HepG2 (cell line): ENCODE data around the gene SRC. TPM values are rescaled to one million over a fixed set of nuclear protein-coding genes. Genes with fewer than 3 reads are reported as not detected.

ENCODE experiments used
- ADNP ChIP-seq: sonication (generic); formaldehyde crosslinking; IDR thresholded peaks from 2 replicates; pipeline ENCODE4 v1.4.0; 2020; ENCODE audit warnings: missing genetic modification reagents
- AGO1 ChIP-seq: fragments of 200-400 bp; formaldehyde crosslinking; IDR thresholded peaks from 2 replicates; pipeline ENCODE4 v1.6.1; 2017; ENCODE audit warnings: mild to moderate bottlenecking, low read depth, low read length, moderate library complexity; ENCODE audit not compliant: poor library complexity, severe bottlenecking
- AKAP8 ChIP-seq: sonication (generic); formaldehyde crosslinking; IDR thresholded peaks from 2 replicates; pipeline ENCODE4 v1.5.1; 2020; ENCODE audit warnings: mild to moderate bottlenecking, missing genetic modification reagents
- FOXK1 ChIP-seq: sonication (generic); formaldehyde crosslinking; IDR thresholded peaks from 2 replicates; pipeline ENCODE4 v1.4.0; 2020; ENCODE audit warnings: low read depth, missing genetic modification reagents, borderline replicate concordance
- HMGA1 ChIP-seq: sonication (generic); formaldehyde crosslinking; conservative IDR thresholded peaks from 2 replicates; pipeline ENCODE4 v1.4.0; 2020; ENCODE audit warnings: missing genetic modification reagents
- KDM1A ChIP-seq: IDR thresholded peaks from 2 replicates; pipeline ENCODE4 v1.6.1; 2016; ENCODE audit warnings: missing compliant biosample characterization
- KLF11 ChIP-seq: IDR thresholded peaks from 2 replicates; pipeline ENCODE4 v1.6.1; 2016; ENCODE audit warnings: missing compliant biosample characterization
- MED1 ChIP-seq: sonication (generic); formaldehyde crosslinking; IDR thresholded peaks from 2 replicates; pipeline ENCODE4 v1.4.0; 2020; ENCODE audit warnings: missing genetic modification reagents
- NR2F1 ChIP-seq, 2 experiments: fragments of 450-650 bp in 1 of 2; formaldehyde crosslinking in 1 of 2; IDR thresholded peaks; 2 replicates each; pipeline versions ENCODE4 v1.5.0 to v1.6.1; 2016 to 2020; ENCODE audit warnings: mild to moderate bottlenecking in 1 of 2, missing compliant biosample characterization in 1 of 2, missing genetic modification reagents in 1 of 2, moderate library complexity in 1 of 2
- RBM22 ChIP-seq: fragments of 200-400 bp; formaldehyde crosslinking; optimal IDR thresholded peaks from 2 replicates; pipeline ENCODE3; 2017; ENCODE audit warnings: mild to moderate bottlenecking, low read length, moderate library complexity
- RCOR2 ChIP-seq: IDR thresholded peaks from 2 replicates; pipeline ENCODE4 v1.6.1; 2016; ENCODE audit warnings: missing biosample characterization, missing genetic modification reagents
- SOX13 ChIP-seq, 3 experiments: fragments of 450-650 bp in 1 of 3; sonication (generic) in 1 of 3; formaldehyde crosslinking in 1 of 3; IDR thresholded peaks in 2 of 3; conservative IDR thresholded peaks in 1 of 3; 2 replicates each; pipeline versions ENCODE4 v1.5.0 to v1.6.1; 2016 to 2020; ENCODE audit warnings: antibody characterized with exemption in 1 of 3, mild to moderate bottlenecking in 1 of 3, missing compliant biosample characterization in 1 of 3, missing genetic modification reagents in 1 of 3, moderate library complexity in 1 of 3
- SP2 ChIP-seq: sonication (generic); formaldehyde crosslinking; IDR thresholded peaks from 2 replicates; pipeline ENCODE4 v1.5.1; 2020; ENCODE audit warnings: mild to moderate bottlenecking, missing genetic modification reagents
- TEAD3 ChIP-seq: optimal IDR thresholded peaks from 2 replicates; pipeline ENCODE3; 2016; ENCODE audit warnings: borderline replicate concordance
- YEATS4 ChIP-seq: sonication (generic); formaldehyde crosslinking; IDR thresholded peaks from 2 replicates; pipeline ENCODE4 v1.4.0; 2020; ENCODE audit warnings: missing genetic modification reagents, borderline replicate concordance
- ZFP62 ChIP-seq: sonication (generic); formaldehyde crosslinking; IDR thresholded peaks from 2 replicates; pipeline ENCODE4 v1.4.0; 2020; ENCODE audit warnings: missing genetic modification reagents
- ZNF207 ChIP-seq: fragments of 450-650 bp; IDR thresholded peaks from 2 replicates; pipeline ENCODE4 v1.6.1; 2016; ENCODE audit warnings: antibody characterized with exemption, borderline replicate concordance
- ZNF335 ChIP-seq: sonication (generic); formaldehyde crosslinking; IDR thresholded peaks from 2 replicates; pipeline ENCODE4 v1.4.0; 2020; ENCODE audit warnings: missing genetic modification reagents
- ZNF446 ChIP-seq: sonication (generic); formaldehyde crosslinking; IDR thresholded peaks from 2 replicates; pipeline ENCODE4 v1.5.0; 2020; ENCODE audit warnings: mild to moderate bottlenecking, missing genetic modification reagents
- ZNF629 ChIP-seq: sonication (generic); formaldehyde crosslinking; conservative IDR thresholded peaks from 2 replicates; pipeline ENCODE4 v1.5.0; 2020; ENCODE audit warnings: missing genetic modification reagents
- ZNF761 ChIP-seq: sonication (generic); formaldehyde crosslinking; conservative IDR thresholded peaks from 2 replicates; pipeline ENCODE4 v1.4.0; 2020; ENCODE audit warnings: mild to moderate bottlenecking, missing genetic modification reagents
- ZNF775 ChIP-seq: sonication (generic); formaldehyde crosslinking; IDR thresholded peaks from 2 replicates; pipeline ENCODE4 v1.4.0; 2020; ENCODE audit warnings: missing genetic modification reagents, mild to moderate bottlenecking, moderate library complexity, borderline replicate concordance
- ZNF777 ChIP-seq: sonication (generic); formaldehyde crosslinking; IDR thresholded peaks from 2 replicates; pipeline ENCODE4 v1.4.0; 2020; ENCODE audit warnings: missing genetic modification reagents
- polyA plus RNA-seq, 8 experiments: library from polyadenylated mRNA; depleted of rRNA in 3 of 8; stranded (reverse) in 7 of 8; unstranded in 1 of 8; fragments of >200 nt; fragmentation: Illumina TruSeq in 4 of 8; extraction: Trizol in 4 of 8; gene quantifications; 2 replicates each; pipeline versions ENCODE4 v1.2.1 to v1.2.3, GENCODE V29; 2011 to 2016; ENCODE audit warnings: low read depth in 4 of 8, missing spikeins in 1 of 8, mixed read lengths in 1 of 8; ENCODE audit not compliant: insufficient read depth in 1 of 8
- total RNA-seq, 5 experiments: library from RNA; depleted of rRNA; stranded (reverse); fragments of >200 nt; fragmentation: Illumina TruSeq; extraction: Trizol; gene quantifications; 2 replicates each; pipeline ENCODE4 v1.2.3, GENCODE V29; 2016; ENCODE audit warnings: low read depth in 1 of 5
- TF ChIP-seq, protein P1 (sequence below): IDR thresholded peaks from 2 replicates; pipeline ENCODE4 v1.6.1; 2016; ENCODE audit warnings: missing compliant biosample characterization, missing genetic modification reagents, borderline replicate concordance

The SRC gene
- total and polyA plus RNA-seq, 2 of the 13 experiments (the other 11 are each of a cell fraction or from before 2014, with no cell fraction given), result 54.7 to 192 TPM

- no peak for TF ChIP-seq SOX13 (IDR thresholded peaks at IDR 0.05)
- no peak for TF ChIP-seq SOX13 (CRISPR knock-in tag; conservative IDR thresholded peaks at IDR 0.05 in 1 of 2, IDR thresholded peaks at IDR 0.05 in 1 of 2)
- TF ChIP-seq RCOR2 (CRISPR knock-in tag), result peak; percentile 76
- no peak for TF ChIP-seq AGO1
- TF ChIP-seq ZNF207, result no peak
- TF ChIP-seq ZNF446 (CRISPR knock-in tag), result no peak
- TF ChIP-seq, protein P1, sequence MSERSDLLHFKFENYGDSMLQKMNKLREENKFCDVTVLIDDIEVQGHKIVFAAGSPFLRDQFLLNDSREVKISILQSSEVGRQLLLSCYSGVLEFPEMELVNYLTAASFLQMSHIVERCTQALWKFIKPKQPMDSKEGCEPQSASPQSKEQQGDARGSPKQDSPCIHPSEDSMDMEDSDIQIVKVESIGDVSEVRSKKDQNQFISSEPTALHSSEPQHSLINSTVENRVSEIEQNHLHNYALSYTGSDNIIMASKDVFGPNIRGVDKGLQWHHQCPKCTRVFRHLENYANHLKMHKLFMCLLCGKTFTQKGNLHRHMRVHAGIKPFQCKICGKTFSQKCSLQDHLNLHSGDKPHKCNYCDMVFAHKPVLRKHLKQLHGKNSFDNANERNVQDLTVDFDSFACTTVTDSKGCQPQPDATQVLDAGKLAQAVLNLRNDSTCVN, result peak; percentile 4; the same call in 1 of the 2 replicates
- no peak for TF ChIP-seq RBM22
- TF ChIP-seq ZNF761 (CRISPR knock-in tag), result no peak
- no peak for TF ChIP-seq HMGA1 (CRISPR knock-in tag)
- peak; percentile 20; the same call in 1 of the 2 replicates for TF ChIP-seq ZFP62 (CRISPR knock-in tag)
- TF ChIP-seq AKAP8 (CRISPR knock-in tag), result peak; percentile 5; the same call in 1 of the 2 replicates
- 0 out of 4 replicates have a peak, but pooled peaks of 1 of the 2 experiments have one; percentile 2 for TF ChIP-seq NR2F1 (CRISPR knock-in tag; IDR thresholded peaks at IDR 0.05)
- TF ChIP-seq ZNF629, result peak; percentile 99
- TF ChIP-seq TEAD3, result peak; percentile 5
- peak; percentile 42; the same call in 1 of the 2 replicates for TF ChIP-seq ZNF777 (CRISPR knock-in tag)
- 0 out of 2 replicates have a peak, but pooled peaks have one; percentile 10 for TF ChIP-seq YEATS4 (CRISPR knock-in tag)
- peak; percentile 95 for TF ChIP-seq KDM1A (CRISPR knock-in tag)
- TF ChIP-seq KLF11 (CRISPR knock-in tag), result peak; percentile 15; the same call in 1 of the 2 replicates
- no peak for TF ChIP-seq ZNF775 (CRISPR knock-in tag)
- TF ChIP-seq SP2 (CRISPR knock-in tag), result no peak
- TF ChIP-seq FOXK1, result no peak
- TF ChIP-seq ADNP, result peak; percentile 87; the same call in 1 of the 2 replicates
- peak; percentile 3; the same call in 1 of the 2 replicates for TF ChIP-seq MED1 (CRISPR knock-in tag)
- TF ChIP-seq ZNF335 (CRISPR knock-in tag), result no peak
- TF ChIP-seq, all 625 proteins: peak for 24
Observed at GRCh38 chr20:37343994-37344355, 2.0 kb upstream of the SRC start (continued).
